Right atrium auricular region (tissue), 2 donors: ENCODE measurements around the gene UBE2F. TPM values are rescaled to one million over a fixed set of nuclear protein-coding genes. Genes with fewer than 3 reads are reported as not detected.
"Not testable (repeated sequence)": the region's sequence is repeated elsewhere in the genome, so short reads cannot be mapped to it uniquely, and the experiment has no call there.

ENCODE experiments used
- DNase-seq: peaks from one replicate; pipeline ENCODE4 v3.0.0-alpha.2; 2019; ENCODE audit warnings: low spot score
- H3K27ac ChIP-seq, 2 donors: fragments of 200-600 bp; sonication (generic); 1 replicate in 1 of 2; 2 replicates in 1 of 2; pipeline ENCODE4 v1.5.1; 2016 to 2019
- H3K27me3 ChIP-seq, 2 donors: fragments of 200-600 bp; sonication (generic); one replicate each; pipeline versions ENCODE4 v1.5.1 to v1.6.0; 2017 to 2019
- H3K36me3 ChIP-seq: fragments of 200-600 bp; sonication (generic); one replicate; pipeline ENCODE4 v1.5.1; 2016
- H3K4me1 ChIP-seq, 2 donors: fragments of 200-600 bp; sonication (generic); one replicate each; pipeline versions ENCODE4 v1.5.1 to v1.6.0; 2017 to 2019
- H3K4me3 ChIP-seq, 2 donors: fragments of 200-600 bp; sonication (generic); 1 replicate in 1 of 2; 2 replicates in 1 of 2; pipeline ENCODE4 v1.5.1; 2017 to 2019; ENCODE audit warnings: mild to moderate bottlenecking in 1 of 2, moderate library complexity in 1 of 2
- H3K9me3 ChIP-seq, 2 donors: fragments of 200-600 bp; sonication (generic); one replicate each; pipeline ENCODE4 v1.5.1; 2019
- total RNA-seq, 2 donors: library from RNA; depleted of rRNA; stranded (reverse); fragments of >200 nt; gene quantifications; one replicate each; pipeline ENCODE4 v1.1.0, GENCODE V29; 2016
- TF ChIP-seq, protein P1 (sequence below), 2 donors: fragments of 200-600 bp; sonication (generic); IDR thresholded peaks; one replicate each; pipeline ENCODE4 v1.5.1; 2019; ENCODE audit warnings: antibody characterized with exemption in 2 of 2

Gene UBE2F
- total RNA-seq, 2 donors from 2014 or later = 78.4 to 79.6 TPM

DNA sequence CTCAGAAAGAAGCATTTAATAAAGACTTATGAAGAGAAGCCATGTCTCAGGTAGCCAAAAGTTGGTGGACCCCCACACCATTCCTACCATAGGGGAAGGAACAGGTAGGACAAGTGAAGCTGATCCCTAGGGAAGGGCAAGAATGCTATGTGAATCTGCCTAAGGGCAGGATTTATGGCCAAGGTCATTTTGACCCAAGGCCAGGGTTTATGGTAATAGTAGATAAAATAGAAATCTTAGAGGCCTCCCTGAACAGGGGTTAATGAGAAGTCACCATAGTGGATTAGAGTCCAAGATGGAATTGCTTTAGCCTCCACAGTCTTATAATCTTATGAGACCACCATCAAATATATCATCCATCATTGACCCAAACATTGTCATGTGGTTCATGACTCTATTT lies 26.0 kb upstream of the UBE2F start:
- TF ChIP-seq, protein P1, sequence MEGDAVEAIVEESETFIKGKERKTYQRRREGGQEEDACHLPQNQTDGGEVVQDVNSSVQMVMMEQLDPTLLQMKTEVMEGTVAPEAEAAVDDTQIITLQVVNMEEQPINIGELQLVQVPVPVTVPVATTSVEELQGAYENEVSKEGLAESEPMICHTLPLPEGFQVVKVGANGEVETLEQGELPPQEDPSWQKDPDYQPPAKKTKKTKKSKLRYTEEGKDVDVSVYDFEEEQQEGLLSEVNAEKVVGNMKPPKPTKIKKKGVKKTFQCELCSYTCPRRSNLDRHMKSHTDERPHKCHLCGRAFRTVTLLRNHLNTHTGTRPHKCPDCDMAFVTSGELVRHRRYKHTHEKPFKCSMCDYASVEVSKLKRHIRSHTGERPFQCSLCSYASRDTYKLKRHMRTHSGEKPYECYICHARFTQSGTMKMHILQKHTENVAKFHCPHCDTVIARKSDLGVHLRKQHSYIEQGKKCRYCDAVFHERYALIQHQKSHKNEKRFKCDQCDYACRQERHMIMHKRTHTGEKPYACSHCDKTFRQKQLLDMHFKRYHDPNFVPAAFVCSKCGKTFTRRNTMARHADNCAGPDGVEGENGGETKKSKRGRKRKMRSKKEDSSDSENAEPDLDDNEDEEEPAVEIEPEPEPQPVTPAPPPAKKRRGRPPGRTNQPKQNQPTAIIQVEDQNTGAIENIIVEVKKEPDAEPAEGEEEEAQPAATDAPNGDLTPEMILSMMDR (IDR thresholded peaks at IDR 0.05) = no peak
- no peaks in the 10 kb centered on the region for H3K27me3 ChIP-seq
- peaks cover 0 to 8% of the 10 kb centered on the region in 2 donors for H3K4me1 ChIP-seq
- H3K27ac ChIP-seq = no peak overlapping the region
- no peaks in the 10 kb centered on the region for H3K36me3 ChIP-seq
- no peak overlapping the region for H3K4me3 ChIP-seq
- peaks cover 0 to 6% of the 10 kb centered on the region in 2 donors for H3K9me3 ChIP-seq
- no peak for DNase-seq

DNA sequence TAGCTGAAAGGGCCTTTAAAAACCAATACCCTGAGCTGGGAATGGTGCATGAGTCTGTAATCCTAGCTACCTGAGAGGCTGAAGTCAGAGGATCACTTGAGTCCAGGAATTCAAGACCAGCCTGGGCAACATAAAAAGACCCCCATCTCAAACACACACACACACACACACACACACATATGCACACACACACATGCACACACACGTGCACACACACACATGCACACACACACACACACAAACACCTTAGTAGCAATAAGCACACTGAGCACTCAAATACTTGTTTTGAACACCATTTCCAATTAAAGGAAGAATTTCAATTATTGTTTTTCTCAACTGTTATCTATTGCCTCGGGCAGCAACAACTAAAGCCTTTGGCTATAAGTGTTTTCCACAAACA lies 25.6 kb upstream of the UBE2F start:
- no peak for DNase-seq
- Histone ChIP-seq H3K36me3 (no peaks in the 10 kb centered on the region), H3K27me3 (no peaks in the 10 kb centered on the region), H3K4me1 (peaks cover 0 to 8% of the 10 kb centered on the region in 2 donors), H3K9me3 (peaks cover 0 to 6% of the 10 kb centered on the region in 2 donors), H3K27ac (no peak overlapping the region), H3K4me3 (no peak overlapping the region)
- TF ChIP-seq, protein P1 (IDR thresholded peaks at IDR 0.05) = no peak

DNA sequence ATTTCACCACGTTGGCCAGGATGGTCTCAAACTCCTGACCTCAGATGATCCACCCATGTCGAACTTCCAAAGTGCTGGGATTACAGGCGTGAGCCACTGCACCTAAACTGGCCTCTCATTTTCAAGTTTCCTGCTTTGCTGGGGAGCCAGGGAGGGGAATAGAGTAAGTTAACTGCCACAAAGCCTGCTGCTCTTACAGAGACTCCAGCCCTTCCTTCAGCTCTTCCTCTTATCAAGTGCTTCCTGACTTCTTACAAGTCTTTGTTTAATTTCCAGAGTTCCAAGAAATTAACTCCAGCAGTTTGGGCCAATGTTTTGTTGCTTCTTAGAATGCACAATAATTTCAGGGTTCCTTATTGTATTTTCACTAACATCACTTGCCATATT lies 24.3 kb upstream of the UBE2F start:
- no peak for DNase-seq
- no peak overlapping the region for H3K27ac ChIP-seq

GRCh38 chr2:237943395-237944094 lies 23.3 kb upstream of the UBE2F start:
- no peak for DNase-seq
- H3K27me3 ChIP-seq = no peaks in the 10 kb centered on the region
- H3K9me3 ChIP-seq = peaks cover 0 to 6% of the 10 kb centered on the region in 2 donors
- no peak overlapping the region for H3K27ac ChIP-seq
- H3K4me1 ChIP-seq = peaks cover 0 to 8% of the 10 kb centered on the region in 2 donors
- TF ChIP-seq, protein P1 (IDR thresholded peaks at IDR 0.05) = no peak
- H3K4me3 ChIP-seq = no peak overlapping the region
- no peaks in the 10 kb centered on the region for H3K36me3 ChIP-seq

More for the DNA sequence above, 24.3 kb upstream of the UBE2F start:
- Histone ChIP-seq H3K27me3 (no peaks in the 10 kb centered on the region), H3K4me1 (peaks cover 0 to 8% of the 10 kb centered on the region in 2 donors), H3K4me3 (no peak overlapping the region), H3K36me3 (no peaks in the 10 kb centered on the region), H3K9me3 (peaks cover 0 to 6% of the 10 kb centered on the region in 2 donors)
- TF ChIP-seq, protein P1 (IDR thresholded peaks at IDR 0.05) = no peak

GRCh38 chr2:237944302-237944701 lies 22.5 kb upstream of the UBE2F start:
- TF ChIP-seq, protein P1 (IDR thresholded peaks at IDR 0.05) = no peak
- peaks cover 0 to 6% of the 10 kb centered on the region in 2 donors for H3K9me3 ChIP-seq
- no peak overlapping the region for H3K4me3 ChIP-seq
- no peaks in the 10 kb centered on the region for H3K27me3 ChIP-seq
- no peaks in the 10 kb centered on the region for H3K36me3 ChIP-seq
- DNase-seq = no peak
- H3K4me1 ChIP-seq = peaks cover 0 to 8% of the 10 kb centered on the region in 2 donors
- H3K27ac ChIP-seq = no peak overlapping the region

DNA sequence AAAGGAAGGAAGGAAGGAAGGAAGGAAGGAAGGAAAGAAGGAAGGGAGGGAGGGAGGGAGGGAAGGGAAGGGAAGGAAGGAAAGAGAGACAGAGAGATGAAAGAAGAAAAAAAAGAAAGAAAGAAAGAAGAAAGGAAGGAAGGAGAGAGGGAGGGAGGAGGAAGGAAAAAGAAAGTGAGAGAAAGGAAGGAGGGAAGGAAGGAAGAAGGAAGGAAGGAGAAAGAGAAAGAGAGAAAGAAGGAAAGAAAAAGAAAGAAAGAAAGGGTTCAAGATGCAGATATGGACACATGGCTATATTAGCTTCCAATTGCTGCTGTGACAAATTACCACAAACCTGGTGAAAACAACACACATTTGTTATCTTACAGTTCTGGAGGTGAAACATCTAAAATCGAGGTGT lies 20.4 kb upstream of the UBE2F start:
- H3K4me3 ChIP-seq = no peak overlapping the region
- no peak overlapping the region for H3K27ac ChIP-seq
- no peaks in the 10 kb centered on the region for H3K27me3 ChIP-seq
- no peaks in the 10 kb centered on the region for H3K36me3 ChIP-seq
- peaks cover 0 to 7% of the 10 kb centered on the region in 2 donors for H3K4me1 ChIP-seq
- TF ChIP-seq, protein P1 (IDR thresholded peaks at IDR 0.05) = no peak
- H3K9me3 ChIP-seq = peaks cover 0 to 6% of the 10 kb centered on the region in 2 donors
- no peak for DNase-seq

DNA sequence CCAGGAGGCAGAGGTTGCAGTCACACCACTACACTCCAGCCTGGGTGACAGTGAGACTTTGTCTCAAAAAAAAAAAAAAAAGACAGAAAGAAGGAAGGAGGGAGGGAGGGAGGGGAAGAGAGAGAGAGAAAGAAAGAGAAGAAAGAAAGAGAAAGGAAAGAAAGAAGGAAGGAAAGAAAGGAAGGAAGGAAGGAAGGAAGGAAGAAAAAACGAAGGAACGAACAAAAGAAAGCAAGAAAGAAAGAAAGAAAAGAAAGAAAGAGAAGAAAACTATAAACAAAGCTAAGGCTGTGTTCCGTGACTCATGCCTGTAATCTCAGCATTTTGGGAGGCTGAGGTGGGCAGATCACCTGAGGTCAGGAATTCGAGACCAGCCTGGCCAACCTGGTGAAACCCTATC lies 15.5 kb upstream of the UBE2F start:
- not testable (repeated sequence) for H3K4me1 ChIP-seq, H3K9me3 ChIP-seq, H3K4me3 ChIP-seq, DNase-seq, H3K36me3 ChIP-seq, H3K27me3 ChIP-seq, H3K27ac ChIP-seq
